Measurements from ENCODE around the gene PROSER3. TPM values are rescaled to one million over a fixed set of nuclear protein-coding genes. Genes with fewer than 3 reads are reported as not detected.

PROSER3 gene
- total RNA-seq, result 10 to 100 TPM in 5 of 10 donors, 1 to 10 TPM in 5; 7.0 to 14.7 (median 9.7) TPM
- 1 to 10 TPM; 5.5 to 9.7 TPM for polyA plus RNA-seq
- long read RNA-seq, donor 1, partial matches to known transcripts, result 0 of 1 reads
- long read RNA-seq, donor 1, other reads (novel, unspliced or antisense), result 0 of 1 reads
- long read RNA-seq, donor 2, partial matches to known transcripts, result 0 of 1 reads
- long read RNA-seq, donor 2, other reads (novel, unspliced or antisense), result 1 of 1 reads
- long read RNA-seq, donor 3, partial matches to known transcripts, result 0 of 2 reads
- long read RNA-seq, donor 3, other reads (novel, unspliced or antisense), result 0 of 2 reads

GRCh38 chr19:35757749-35758608 lies at the start of gene PROSER3:
PROSER3 (plus strand) TSS chr19:35758176; CDS start chr19:35758216, 40 bp downstream.
- DNase-seq (peak; percentile 98 to 99), ATAC-seq (peak; percentile 69 to 91 (median 86))
- Histone ChIP-seq H3K27ac (peak within 1 kb of the TSS; percentile 88 to 99 (median 98)), H3K36me3 (peaks cover 0 to 48% (median 14%) of the 10 kb centered on the region in 9 donors), H3K4me3 (peak within 1 kb of the TSS; percentile 53 to 99 (median 82)), H3K27me3 (peaks cover 0 to 15% (median 0%) of the 10 kb centered on the region in 7 donors), H3K9me3 (peaks cover 0 to 3% (median 0%) of the 10 kb centered on the region in 11 donors), H3K4me1 (peaks cover 4 to 54% (median 37%) of the 10 kb centered on the region in 9 donors)
- TF ChIP-seq CTCF (IDR thresholded peaks at IDR 0.05), result no peak
- intact Hi-C loops (cut with DNase I), result loop anchor here in 3 of 10 donors (1.0 to 5.0 kb wide), 3 partner anchors 10 to 174 kb away; partner anchors contain the start of gene LIN37 (in 1 of the 3)
- 0 to 1% methylated on average over 53 of the region's 53 CpGs for WGBS, 2 donors

- TF ChIP-seq CTCF (IDR thresholded peaks at IDR 0.05), result no peak
- no peak overlapping the region for H3K4me3 ChIP-seq
- peaks cover 0 to under 1% (median 0%) of the 10 kb centered on the region in 9 donors for H3K4me1 ChIP-seq
- intact Hi-C loops (cut with DNase I), result no loop called here
- H3K27ac ChIP-seq, result no peak overlapping the region
- H3K9me3 ChIP-seq, result no peaks in the 10 kb centered on the region
- ATAC-seq (no peak), DNase-seq (no peak)
- 81 to 89% methylated on average over 1 of the region's 1 CpG for WGBS, 2 donors
- H3K36me3 ChIP-seq, result no peaks in the 10 kb centered on the region
- H3K27me3 ChIP-seq, result peaks cover 0 to 23% (median 6%) of the 10 kb centered on the region in 7 donors
Observed at GRCh38 chr19:35708391-35708790, 49.6 kb upstream of the PROSER3 start.

- H3K9me3 ChIP-seq, result no peaks in the 10 kb centered on the region
- peaks cover 3 to 13% (median 8%) of the 10 kb centered on the region in 9 donors for H3K4me1 ChIP-seq
- peak overlapping the region in 1 of 10 donors; percentile 57 for H3K27ac ChIP-seq
- ATAC-seq (no peak), DNase-seq (no peak)
- 64 to 67% methylated on average over 13 of the region's 13 CpGs for WGBS, 2 donors
- intact Hi-C loops (cut with DNase I), result loop anchor here in 4 of 10 donors (10.0 kb wide), 2 partner anchors 156 to 166 kb away; partner anchors contain the start of gene TMEM147 (in 3 of the 4)
- no peaks in the 10 kb centered on the region for H3K36me3 ChIP-seq
- no peak overlapping the region for H3K4me3 ChIP-seq
- H3K27me3 ChIP-seq, result peaks cover 0 to 7% (median 0%) of the 10 kb centered on the region in 7 donors
- no peak for TF ChIP-seq CTCF (IDR thresholded peaks at IDR 0.05)
Observed at GRCh38 chr19:35710784-35711723, 46.9 kb upstream of the PROSER3 start.
